ENCODE measurements around the gene TRAF2. TPM values are rescaled to one million over a fixed set of nuclear protein-coding genes. Genes with fewer than 3 reads are reported as not detected.

The TRAF2 gene
- total and polyA plus RNA-seq, 10 donors, result 13.6 to 49.7 (median 24.3) TPM

DNA sequence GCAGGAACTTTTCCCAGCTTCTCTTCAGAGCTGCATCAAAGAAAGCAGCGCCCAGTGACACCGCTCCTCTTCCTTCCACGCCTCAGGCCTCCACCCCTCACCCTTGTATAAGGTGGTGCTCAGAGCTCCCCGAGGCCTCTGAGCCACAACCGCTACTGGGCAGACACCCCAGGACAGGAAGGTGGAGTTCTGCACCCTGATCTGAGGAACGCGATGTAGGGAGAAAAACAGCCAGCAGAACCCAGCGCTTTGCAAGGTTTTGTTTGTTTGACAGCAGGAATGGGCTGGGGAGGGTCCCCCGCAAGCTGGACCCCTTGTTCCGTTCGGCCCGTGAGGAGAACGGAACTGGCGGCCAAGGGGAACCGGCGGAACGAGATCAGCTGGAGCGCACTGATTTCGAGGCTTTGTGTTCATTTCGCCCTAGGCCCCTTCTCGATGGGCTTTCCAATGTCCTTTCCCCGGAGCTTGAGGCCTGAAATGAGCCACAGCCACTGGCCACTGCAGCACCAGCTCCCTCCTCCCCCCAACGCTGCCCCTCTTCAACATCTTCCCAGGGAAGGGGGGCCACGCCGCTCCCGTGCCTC lies 24.4 kb upstream of the TRAF2 start:
- no peaks in the 10 kb centered on the region for H3K27me3 ChIP-seq (replicated peaks in 1 of 7)
- H3K36me3 ChIP-seq, result peaks cover 0 to 76% (median 40%) of the 10 kb centered on the region in 6 donors
- H3K4me3 ChIP-seq, result no peak overlapping the region
- peaks cover 14 to 54% (median 25%) of the 10 kb centered on the region in 6 donors for H3K4me1 ChIP-seq
- DNase-seq, result peak; percentile 54
- TF ChIP-seq, protein P1, sequence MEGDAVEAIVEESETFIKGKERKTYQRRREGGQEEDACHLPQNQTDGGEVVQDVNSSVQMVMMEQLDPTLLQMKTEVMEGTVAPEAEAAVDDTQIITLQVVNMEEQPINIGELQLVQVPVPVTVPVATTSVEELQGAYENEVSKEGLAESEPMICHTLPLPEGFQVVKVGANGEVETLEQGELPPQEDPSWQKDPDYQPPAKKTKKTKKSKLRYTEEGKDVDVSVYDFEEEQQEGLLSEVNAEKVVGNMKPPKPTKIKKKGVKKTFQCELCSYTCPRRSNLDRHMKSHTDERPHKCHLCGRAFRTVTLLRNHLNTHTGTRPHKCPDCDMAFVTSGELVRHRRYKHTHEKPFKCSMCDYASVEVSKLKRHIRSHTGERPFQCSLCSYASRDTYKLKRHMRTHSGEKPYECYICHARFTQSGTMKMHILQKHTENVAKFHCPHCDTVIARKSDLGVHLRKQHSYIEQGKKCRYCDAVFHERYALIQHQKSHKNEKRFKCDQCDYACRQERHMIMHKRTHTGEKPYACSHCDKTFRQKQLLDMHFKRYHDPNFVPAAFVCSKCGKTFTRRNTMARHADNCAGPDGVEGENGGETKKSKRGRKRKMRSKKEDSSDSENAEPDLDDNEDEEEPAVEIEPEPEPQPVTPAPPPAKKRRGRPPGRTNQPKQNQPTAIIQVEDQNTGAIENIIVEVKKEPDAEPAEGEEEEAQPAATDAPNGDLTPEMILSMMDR (IDR thresholded peaks at IDR 0.05 in 8 of 11, conservative IDR thresholded peaks at IDR 0.05 in 3 of 11), result no peak
- TF ChIP-seq POLR2AphosphoS5 (IDR thresholded peaks at IDR 0.05), result peak in 1 of 3 donors; percentile 9
- H3K27ac ChIP-seq, result no peak overlapping the region
- intact Hi-C loops (cut with DNase I; ENCODE audit: low total_unique reads), result no loop called here
- H3K9me3 ChIP-seq, result no peaks in the 10 kb centered on the region
- WGBS, 5 donors, result 85 to 92% (median 91%) methylated on average over 26 of the region's 26 CpGs

DNA sequence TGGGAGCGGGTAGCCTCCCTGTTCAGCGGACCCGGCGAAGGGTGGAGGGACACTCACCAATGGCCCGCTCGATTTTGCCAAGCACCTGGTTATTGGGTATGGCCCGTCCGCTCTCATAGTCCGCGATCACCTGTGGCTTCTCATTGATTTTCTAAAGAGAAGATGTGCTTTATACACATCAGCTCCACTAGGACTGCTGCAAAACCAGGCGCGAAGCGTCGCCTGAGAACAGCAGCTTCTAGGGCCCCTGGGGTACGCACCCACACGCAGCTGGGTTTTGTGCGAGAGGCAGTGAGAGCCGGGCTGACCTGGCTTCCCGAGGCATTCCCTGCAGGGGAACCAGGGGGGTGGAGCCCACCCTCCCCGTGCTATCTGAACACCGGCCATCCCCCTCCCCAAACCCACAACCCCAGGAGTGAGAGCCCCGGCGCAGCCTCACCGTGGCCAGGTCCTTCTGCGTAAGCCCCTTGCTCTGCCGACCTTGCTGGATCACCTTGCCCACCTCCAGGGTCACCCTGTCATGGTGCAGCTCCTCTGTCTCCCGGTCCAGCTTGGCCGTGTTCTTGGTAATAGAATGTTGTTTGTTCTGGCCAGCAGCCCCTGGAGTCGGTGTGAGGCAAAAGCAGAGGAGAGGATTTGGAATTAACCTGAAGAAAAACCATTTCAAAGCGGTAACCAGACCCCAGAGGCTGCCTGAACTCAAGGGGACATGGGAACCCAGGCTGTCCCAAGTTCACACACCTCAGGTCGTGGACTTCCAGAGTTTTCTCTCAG lies 23.3 kb upstream of the TRAF2 start:
- Histone ChIP-seq H3K27ac (no peak overlapping the region), H3K9me3 (no peaks in the 10 kb centered on the region), H3K27me3 (replicated peaks in 1 of 7) (no peaks in the 10 kb centered on the region), H3K4me3 (no peak overlapping the region), H3K36me3 (peaks cover 0 to 66% (median 40%) of the 10 kb centered on the region in 6 donors), H3K4me1 (peaks cover 16 to 60% (median 29%) of the 10 kb centered on the region in 6 donors)
- WGBS, 5 donors, result 92 to 97% (median 95%) methylated on average over 25 to 31 of the region's 31 CpGs
- TF ChIP-seq POLR2A (IDR thresholded peaks at IDR 0.05), result no peak
- TF ChIP-seq, protein P1 (IDR thresholded peaks at IDR 0.05 in 8 of 11, conservative IDR thresholded peaks at IDR 0.05 in 3 of 11), result no peak
- no peak for TF ChIP-seq POLR2AphosphoS5 (IDR thresholded peaks at IDR 0.05)
- DNase-seq, result no peak
- intact Hi-C loops (cut with DNase I; ENCODE audit: low total_unique reads), result no loop called here

DNA sequence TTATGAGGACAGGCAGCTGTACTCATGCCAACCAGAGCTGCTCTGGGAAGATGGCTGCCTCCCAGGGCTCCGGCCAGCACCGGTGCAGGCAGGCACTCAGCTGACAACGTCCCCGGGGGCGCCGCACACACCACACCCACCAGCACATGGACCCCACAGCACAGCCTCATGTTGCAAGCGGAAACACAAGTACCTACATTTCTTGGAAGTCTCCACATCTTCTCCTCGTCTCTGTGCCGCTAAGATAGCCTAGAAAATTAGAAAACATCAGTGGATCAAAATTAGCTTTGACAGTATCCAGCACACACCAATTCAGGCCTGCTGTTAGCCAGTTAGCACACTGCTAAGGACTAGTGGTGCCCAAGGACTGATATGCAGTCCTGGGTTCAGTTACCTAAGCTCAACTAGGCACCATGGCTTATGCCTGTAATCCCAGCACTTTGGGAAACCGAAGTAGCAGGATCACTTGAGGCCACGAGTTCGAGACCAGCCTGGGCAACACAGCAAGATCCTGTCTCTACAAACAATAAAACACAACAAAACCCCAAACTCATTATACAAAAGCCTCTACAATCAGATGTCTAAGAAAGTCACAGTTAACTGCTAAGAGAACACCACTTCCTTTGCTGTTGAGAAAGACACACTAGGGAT lies 22.6 kb upstream of the TRAF2 start:
- TF ChIP-seq POLR2A (IDR thresholded peaks at IDR 0.05), result no peak
- TF ChIP-seq POLR2AphosphoS5 (IDR thresholded peaks at IDR 0.05), result no peak
- TF ChIP-seq, protein P1 (IDR thresholded peaks at IDR 0.05 in 8 of 11, conservative IDR thresholded peaks at IDR 0.05 in 3 of 11), result no peak
- 94 to 96% (median 95%) methylated on average over 11 to 12 of the region's 12 CpGs for WGBS, 5 donors
- Histone ChIP-seq H3K36me3 (peaks cover 0 to 59% (median 40%) of the 10 kb centered on the region in 6 donors), H3K4me1 (peaks cover 16 to 60% (median 29%) of the 10 kb centered on the region in 6 donors), H3K4me3 (no peak overlapping the region), H3K27me3 (replicated peaks in 1 of 7) (no peaks in the 10 kb centered on the region), H3K9me3 (no peaks in the 10 kb centered on the region), H3K27ac (no peak overlapping the region)
- DNase-seq, result no peak
- intact Hi-C loops (cut with DNase I; ENCODE audit: low total_unique reads), result no loop called here

Measured in spleen (tissue), 11 donors.